Heart right ventricle (tissue), 16 donors: ENCODE measurements around the gene OR13J1. TPM values are rescaled to one million over a fixed set of nuclear protein-coding genes. Genes with fewer than 3 reads are reported as not detected.

Experiments used
- ATAC-seq, 8 donors: fragments of 200-7000 bp; cut with Tn5 transposase; one replicate each; pipeline ENCODE4 v1.9.1; 2020; ENCODE audit warnings: mild to moderate bottlenecking in 8 of 8, moderate library complexity in 8 of 8, moderate number of reproducible peaks in 1 of 8
- DNase-seq, 2 donors: peaks; one replicate each; pipeline ENCODE4 v3.0.0-alpha.2; 2020
- H3K27ac ChIP-seq, 10 donors: fragments of 200-600 bp; sonication (generic) in 2 of 10; one replicate each; pipeline versions ENCODE4 v1.5.0 to v1.8.0; 2020 to 2022; ENCODE audit warnings: mild to moderate bottlenecking in 3 of 10
- H3K27me3 ChIP-seq, 7 donors: fragments of 200-600 bp; one replicate each; pipeline ENCODE4 v1.8.0; 2021 to 2022; ENCODE audit warnings: mild to moderate bottlenecking in 2 of 7
- H3K36me3 ChIP-seq, 9 donors: fragments of 200-600 bp; sonication (generic) in 1 of 9; one replicate each; pipeline versions ENCODE4 v1.5.0 to v1.8.0; 2020 to 2022; ENCODE audit warnings: mild to moderate bottlenecking in 2 of 9
- H3K4me1 ChIP-seq, 9 donors: fragments of 200-600 bp; sonication (generic) in 1 of 9; one replicate each; pipeline versions ENCODE4 v1.5.0 to v1.8.0; 2020 to 2022; ENCODE audit warnings: mild to moderate bottlenecking in 4 of 9
- H3K4me3 ChIP-seq, 10 donors: fragments of 200-600 bp; sonication (generic) in 2 of 10; one replicate each; pipeline versions ENCODE4 v1.5.0 to v1.8.0; 2020 to 2022; ENCODE audit warnings: mild to moderate bottlenecking in 7 of 10, moderate library complexity in 2 of 10
- H3K9me3 ChIP-seq, 11 donors: fragments of 200-600 bp in 10 of 11; sonication (generic) in 2 of 11; one replicate each; pipeline versions ENCODE4 v1.5.0 to v1.8.0; 2013 to 2022; ENCODE audit warnings: mild to moderate bottlenecking in 2 of 11, control low read depth in 1 of 11, moderate library complexity in 1 of 11
- CTCF ChIP-seq, 9 donors: fragments of 200-600 bp; sonication (generic) in 2 of 9; IDR thresholded peaks; one replicate each; pipeline versions ENCODE4 v1.5.0 to v1.8.0; 2021 to 2022; ENCODE audit warnings: antibody characterized with exemption in 9 of 9, mild to moderate bottlenecking in 5 of 9, moderate library complexity in 1 of 9
- WGBS, 2 donors: extraction: QIAGEN DNeasy Blood & Tissue Kit; methylation state at CpG; one replicate each; pipeline ENCODE4 v1.1.7; 2013; ENCODE audit warnings: inconsistent platforms in 1 of 2; 5-methylcytosine and 5-hydroxymethylcytosine counted together
- intact Hi-C, 10 donors: fragments of 100-400 bp; cut with DNase I; formaldehyde crosslinking; loops; one replicate each; pipeline versions ENCODE4 v1.11.1 to v1.14.2; 2022
- polyA plus RNA-seq, 2 donors: library from polyadenylated mRNA; stranded (reverse); fragments of 200-250 nt; gene quantifications; one replicate each; pipeline ENCODE4 v1.2.3, GENCODE V29; 2013
- total RNA-seq, 10 donors: library from RNA; stranded (reverse); fragmentation: NEBNext Ultra II Directional in 3 of 10; extraction: Animal tissue kit (Norgen Biotek cat#: 25700) in 3 of 10; gene quantifications; one replicate each; pipeline versions ENCODE4 v1.2.1 to v1.2.4, GENCODE V29; 2021 to 2023
- donor health status: Arrhythmogenic right ventricular cardiomyopathy.
- donor health status: ischemic (EF 13 %, LVEDD 7.1; RV severe dilation, severe dysfunction).
- donor health status: healthy with polysubstance abuse.
- donor health status: DM: no; HTN: yes; CAD: no.
- donor health status: DM: no; HTN: no; CAD: no.
- donor health status: ischemic (EF 25% LVEDD 6.9; RV normal size, moderate dysfunction).
- donor health status: ischemic (EF 25% LVEDD 5.7; RV mildly dilated, moderate dysfunction).
- donor health status: healthy.
- donor health status: DM: yes; HTN: yes; CAD: no.
- donor health status: Ischemic cardiomyopathy.
- donor health status: ischemic (EF 35%, LVEDD 5.7; RV mildly dilated, moderate dysfunction).
- donor health status: nonischemic (EF 11% LVEDD 7.7; RV severe dilation, severe dysfunction).
- donor health status: DM: yes; HTN: yes; CAD: no.
- donor health status: PGD.
- donor health status: ischemic (EF 29% LVEDD 5.4; RV normal size, mild dysfunction).
- donor health status: nonischemic (EF 23%, LVEDD 6.1; RV moderate dilation, normal function).

Gene OR13J1
- total and polyA plus RNA-seq, 12 donors = not detected

GRCh38 chr9:35852267-35852815 lies 17.9 kb downstream of the OR13J1 start:
- Histone ChIP-seq H3K9me3 (no peaks in the 10 kb centered on the region), H3K27me3 (peaks cover 0 to 87% (median 6%) of the 10 kb centered on the region in 7 donors), H3K4me1 (peaks cover 0 to 17% (median 9%) of the 10 kb centered on the region in 9 donors), H3K27ac (no peak overlapping the region), H3K4me3 (no peak overlapping the region), H3K36me3 (peaks cover 0 to 19% (median 0%) of the 10 kb centered on the region in 9 donors)
- intact Hi-C loops = loop anchor here in 1 of 10 donors (5.0 kb wide), 1 partner anchor 35 kb away; no protein-coding TSS in a partner anchor
- DNase-seq (no peak), ATAC-seq (no peak)
- 95 to 98% methylated on average over 2 of the region's 2 CpGs for WGBS, 2 donors
- no peak for TF ChIP-seq CTCF (IDR thresholded peaks at IDR 0.05)

- Histone ChIP-seq H3K9me3 (no peaks in the 10 kb centered on the region), H3K4me1 (peaks cover 2 to 54% (median 31%) of the 10 kb centered on the region in 9 donors), H3K27ac (peak overlapping the region in 8 of 10 donors; percentile 23 to 66 (median 55)), H3K27me3 (peaks cover 0 to 69% (median 3%) of the 10 kb centered on the region in 7 donors), H3K36me3 (peaks cover 0 to 21% (median 0%) of the 10 kb centered on the region in 9 donors), H3K4me3 (no peak overlapping the region)
- WGBS, 2 donors = 55 to 66% methylated on average over 4 of the region's 4 CpGs
- TF ChIP-seq CTCF (IDR thresholded peaks at IDR 0.05) = no peak
- ATAC-seq = peak; percentile 38 to 84 (median 77)
- intact Hi-C loops = no loop called here
- DNase-seq = no peak
Observed at GRCh38 chr9:35847792-35848572, 22.2 kb downstream of the OR13J1 start.

GRCh38 chr9:35845824-35846771 lies 24.1 kb downstream of the OR13J1 start:
- no peak for TF ChIP-seq CTCF (IDR thresholded peaks at IDR 0.05)
- Histone ChIP-seq H3K36me3 (peaks cover 0 to 23% (median 0%) of the 10 kb centered on the region in 9 donors), H3K4me3 (no peak overlapping the region), H3K9me3 (no peaks in the 10 kb centered on the region), H3K27ac (peak overlapping the region in 3 of 10 donors; percentile 32 to 48 (median 33)), H3K4me1 (peaks cover 2 to 65% (median 31%) of the 10 kb centered on the region in 9 donors), H3K27me3 (peaks cover 0 to 68% (median 0%) of the 10 kb centered on the region in 7 donors)
- ATAC-seq = no peak
- WGBS, 2 donors = 66 to 67% methylated on average over 52 to 53 of the region's 53 CpGs
- intact Hi-C loops = no loop called here
- no peak for DNase-seq
